Nephron (organoid): ENCODE data around the gene PCDHGA11.
"Not testable (repeated sequence)": the region's sequence is repeated elsewhere in the genome, so short reads cannot be mapped to it uniquely, and the experiment has no call there.

Source experiments
- H3K27ac Mint-ChIP-seq, 3 experiments: 2 replicates each; pipeline ENCODE4 v1.8.0; 2020; ENCODE audit warnings: mixed read lengths in 3 of 3, mild to moderate bottlenecking in 2 of 3, moderate library complexity in 1 of 3
- H3K27me3 Mint-ChIP-seq: 2 replicates; pipeline ENCODE4 v1.8.0; 2021; ENCODE audit warnings: low read depth, mild to moderate bottlenecking, moderate library complexity, mixed read lengths
- H3K36me3 Mint-ChIP-seq: 2 replicates; pipeline ENCODE4 v1.8.0; 2020; ENCODE audit warnings: low read depth, mixed read lengths
- H3K4me1 Mint-ChIP-seq: 2 replicates; pipeline ENCODE4 v1.8.0; 2020; ENCODE audit warnings: mixed read lengths
- H3K4me3 Mint-ChIP-seq, 3 experiments: 2 replicates each; pipeline ENCODE4 v1.8.0; 2020; ENCODE audit warnings: mild to moderate bottlenecking in 3 of 3, mixed read lengths in 3 of 3, moderate library complexity in 2 of 3
- H3K9me3 Mint-ChIP-seq: 2 replicates; pipeline ENCODE4 v1.8.0; 2020; ENCODE audit warnings: mixed read lengths
- CTCF ChIP-seq, 3 experiments: fragments of 200-600 bp; sonication (generic); IDR thresholded peaks; one replicate each; pipeline ENCODE4 v1.5.0; 2021; ENCODE audit warnings: antibody characterized with exemption in 3 of 3; ENCODE audit not compliant: unreplicated experiment in 3 of 3

PCDHGA11 gene

GRCh38 chr5:141411575-141411974 lies 9.3 kb upstream of the PCDHGA11 start:
- H3K4me1 Mint-ChIP-seq = peaks cover 15% of the 10 kb centered on the region
- TF ChIP-seq CTCF (IDR thresholded peaks at IDR 0.05; ENCODE audit: unreplicated experiment in 3 of 3) = no peak
- peaks cover 75% of the 10 kb centered on the region for H3K9me3 Mint-ChIP-seq
- peaks cover 23% of the 10 kb centered on the region for H3K27me3 Mint-ChIP-seq
- H3K36me3 Mint-ChIP-seq = peaks cover 92% of the 10 kb centered on the region
- H3K4me3 Mint-ChIP-seq = peak overlapping the region; percentile 50 to 72 (median 69)
- H3K27ac Mint-ChIP-seq = no peak overlapping the region

GRCh38 chr5:141412854-141413539 lies 7.9 kb upstream of the PCDHGA11 start, which contains the start of gene PCDHGA10:
TSS of gene PCDHGA10 (plus strand) at chr5:141412987. CDS start at chr5:141413176, 189 bp downstream.
- TF ChIP-seq CTCF (IDR thresholded peaks at IDR 0.05; ENCODE audit: unreplicated experiment in 3 of 3) = peak; percentile 15 to 47 (median 37)
- Mint-ChIP-seq H3K27ac (peak within 1 kb of the TSS in 2 of 3 experiments; percentile 80 to 88), H3K27me3 (peaks cover 25% of the 10 kb centered on the region), H3K9me3 (peaks cover 77% of the 10 kb centered on the region), H3K4me1 (peaks cover 15% of the 10 kb centered on the region), H3K36me3 (peaks cover 96% of the 10 kb centered on the region), H3K4me3 (peak within 1 kb of the TSS; percentile 83 to 85 (median 85))

GRCh38 chr5:141413540-141414069 lies 7.2 kb upstream of the PCDHGA11 start:
- Mint-ChIP-seq H3K4me3 (peak overlapping the region; percentile 83 to 85 (median 85)), H3K4me1 (peaks cover 10% of the 10 kb centered on the region), H3K27ac (peak overlapping the region in 1 of 3 experiments; percentile 88), H3K9me3 (peaks cover 77% of the 10 kb centered on the region), H3K27me3 (peaks cover 27% of the 10 kb centered on the region), H3K36me3 (peaks cover 96% of the 10 kb centered on the region)
- TF ChIP-seq CTCF (IDR thresholded peaks at IDR 0.05; ENCODE audit: unreplicated experiment in 3 of 3) = no peak

GRCh38 chr5:141414548-141415274 lies 6.1 kb upstream of the PCDHGA11 start:
- Mint-ChIP-seq H3K36me3 (peaks cover 96% of the 10 kb centered on the region), H3K4me3 (peak overlapping the region in 2 of 3 experiments; percentile 42 to 46), H3K27me3 (peaks cover 23% of the 10 kb centered on the region), H3K9me3 (peaks cover 75% of the 10 kb centered on the region)
- H3K4me1 Mint-ChIP-seq, H3K27ac Mint-ChIP-seq: not testable (repeated sequence)

GRCh38 chr5:141415275-141415618 lies 5.6 kb upstream of the PCDHGA11 start:
- peaks cover 77% of the 10 kb centered on the region for H3K9me3 Mint-ChIP-seq
- not testable (repeated sequence) for H3K4me1 Mint-ChIP-seq, H3K4me3 Mint-ChIP-seq, H3K27ac Mint-ChIP-seq
- peaks cover 22% of the 10 kb centered on the region for H3K27me3 Mint-ChIP-seq
- H3K36me3 Mint-ChIP-seq = peaks cover 98% of the 10 kb centered on the region

GRCh38 chr5:141417494-141418172 lies 3.2 kb upstream of the PCDHGA11 start, which contains the start of gene PCDHGB7:
TSS of gene PCDHGB7 (plus strand) at chr5:141417677. CDS start at chr5:141417860, 183 bp downstream.
- H3K27ac Mint-ChIP-seq, H3K4me1 Mint-ChIP-seq: not testable (repeated sequence)
- peaks cover 87% of the 10 kb centered on the region for H3K9me3 Mint-ChIP-seq
- peaks cover 98% of the 10 kb centered on the region for H3K36me3 Mint-ChIP-seq
- H3K27me3 Mint-ChIP-seq = peaks cover 19% of the 10 kb centered on the region
- peak within 1 kb of the TSS; percentile 54 to 72 (median 72) for H3K4me3 Mint-ChIP-seq
